Muscle layer of duodenum (tissue), 2 donors: ENCODE data around the gene PRDX6.
A peak's percentile ranks its signal among the peaks of the same experiment; 100 is the strongest.
"Not testable (repeated sequence)": the region's sequence is repeated elsewhere in the genome, so short reads cannot be mapped to it uniquely, and the experiment has no call there.

Source experiments
- H3K27ac ChIP-seq: one replicate; pipeline ENCODE4 v1.7.0; 2013; ENCODE audit warnings: mild to moderate bottlenecking, low read length
- H3K27me3 ChIP-seq: one replicate; pipeline ENCODE4 v1.7.0; 2013; ENCODE audit warnings: low read depth, mild to moderate bottlenecking, control low read depth, low read length
- H3K36me3 ChIP-seq, 2 donors: one replicate each; pipeline ENCODE4 v1.7.0; 2013; ENCODE audit warnings: low read length in 2 of 2, control low read depth in 1 of 2, mild to moderate bottlenecking in 1 of 2; ENCODE audit not compliant: insufficient read depth in 2 of 2, control insufficient read depth in 1 of 2
- H3K4me1 ChIP-seq, 2 donors: one replicate each; pipeline ENCODE4 v1.7.0; 2013; ENCODE audit warnings: low read length in 2 of 2, mild to moderate bottlenecking in 2 of 2, control low read depth in 1 of 2, moderate library complexity in 1 of 2; ENCODE audit not compliant: insufficient read depth in 2 of 2, control insufficient read depth in 1 of 2
- H3K4me3 ChIP-seq, 2 donors: one replicate each; pipeline ENCODE4 v1.7.0; 2013; ENCODE audit warnings: low read length in 2 of 2, low read depth in 1 of 2, mild to moderate bottlenecking in 1 of 2
- H3K9me3 ChIP-seq, 2 donors: one replicate each; pipeline ENCODE4 v1.7.0; 2013; ENCODE audit warnings: low read length in 2 of 2, control low read depth in 1 of 2, mild to moderate bottlenecking in 1 of 2; ENCODE audit not compliant: control insufficient read depth in 1 of 2
- donor health status: healthy.

The PRDX6 gene

DNA sequence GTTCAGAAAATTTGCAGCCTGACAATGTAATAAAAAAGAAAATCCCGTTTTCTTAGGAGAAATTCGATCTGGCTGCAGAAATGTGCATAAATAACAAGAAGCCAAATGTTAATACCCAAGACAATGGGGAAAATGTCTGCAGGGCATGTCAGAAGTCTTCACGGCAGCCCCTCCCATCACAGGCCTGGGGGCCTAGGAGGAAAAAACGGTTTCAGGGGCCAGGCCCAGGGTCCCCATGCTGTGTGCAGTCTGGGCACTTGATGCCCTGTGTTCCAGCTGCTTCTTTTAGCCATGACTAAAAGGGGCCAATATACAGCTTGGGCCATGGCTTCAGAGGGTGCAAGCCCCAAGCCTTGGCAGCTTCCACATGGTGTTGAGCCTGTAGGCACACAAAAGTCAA is 6.5 kb upstream of the PRDX6 start:
- H3K4me1 ChIP-seq: peaks cover 4 to 13% of the 10 kb centered on the region in 2 donors
- H3K9me3 ChIP-seq: no peaks in the 10 kb centered on the region
- H3K4me3 ChIP-seq: no peak overlapping the region
- H3K36me3 ChIP-seq: no peaks in the 10 kb centered on the region
- no peaks in the 10 kb centered on the region for H3K27me3 ChIP-seq
- H3K27ac ChIP-seq: no peak overlapping the region

DNA sequence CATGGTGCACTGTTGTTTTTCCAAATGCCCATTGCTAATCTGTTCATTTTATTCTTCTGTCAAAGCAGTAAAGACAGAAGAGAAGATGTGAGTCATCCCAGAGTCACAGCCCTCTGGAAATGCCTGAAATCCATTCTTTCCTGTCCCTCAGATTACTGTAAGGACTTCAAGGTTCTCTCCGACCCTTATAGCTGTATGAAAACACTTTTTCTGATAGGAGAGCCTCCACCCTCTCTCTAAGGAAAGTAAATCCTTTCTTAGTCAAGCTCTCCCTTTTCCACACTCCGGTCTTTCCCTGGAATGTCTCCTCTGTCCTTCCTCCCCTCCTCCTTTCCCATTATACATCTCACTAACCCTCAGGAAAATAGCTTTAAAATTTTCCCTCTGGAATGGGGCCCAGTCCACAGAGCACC is 3.5 kb upstream of the PRDX6 start:
- Histone ChIP-seq H3K36me3 (no peaks in the 10 kb centered on the region), H3K4me3 (no peak overlapping the region), H3K9me3 (no peaks in the 10 kb centered on the region), H3K27me3 (no peaks in the 10 kb centered on the region), H3K27ac (no peak overlapping the region), H3K4me1 (peaks cover 14 to 25% of the 10 kb centered on the region in 2 donors)

DNA sequence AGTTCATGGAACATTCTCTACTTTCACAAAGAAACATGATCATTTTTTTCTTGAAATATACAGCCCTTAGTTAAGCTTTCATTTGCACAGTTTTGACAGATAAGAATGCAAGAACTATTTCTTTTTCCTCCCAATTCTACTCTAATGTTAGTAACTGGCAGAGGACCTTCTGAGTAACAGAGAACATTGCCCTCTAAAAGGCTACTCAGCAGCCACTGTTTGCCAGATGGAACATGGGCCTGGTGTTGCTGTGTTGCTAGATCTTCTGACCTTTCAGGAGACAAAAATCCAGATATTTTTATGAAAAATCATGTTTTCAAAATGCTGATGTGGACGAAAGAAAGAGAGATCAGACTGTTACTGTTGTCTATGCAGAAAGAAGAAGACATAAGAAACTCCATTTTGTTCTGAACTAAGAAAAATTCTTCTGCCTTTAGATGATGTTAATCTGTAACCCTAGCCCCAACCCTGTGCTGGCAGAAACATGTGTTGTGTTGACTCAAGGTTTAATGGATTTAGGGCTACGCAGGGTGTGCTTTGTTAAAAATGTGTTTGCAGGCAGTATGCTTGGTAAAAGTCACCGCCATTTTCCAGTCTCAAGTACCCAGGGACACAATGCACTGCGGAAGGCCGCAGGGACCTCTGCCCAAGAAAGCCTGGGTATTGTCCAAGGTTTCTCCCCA is 2.9 kb upstream of the PRDX6 start:
- H3K4me1 ChIP-seq: peaks cover 21 to 31% of the 10 kb centered on the region in 2 donors

DNA sequence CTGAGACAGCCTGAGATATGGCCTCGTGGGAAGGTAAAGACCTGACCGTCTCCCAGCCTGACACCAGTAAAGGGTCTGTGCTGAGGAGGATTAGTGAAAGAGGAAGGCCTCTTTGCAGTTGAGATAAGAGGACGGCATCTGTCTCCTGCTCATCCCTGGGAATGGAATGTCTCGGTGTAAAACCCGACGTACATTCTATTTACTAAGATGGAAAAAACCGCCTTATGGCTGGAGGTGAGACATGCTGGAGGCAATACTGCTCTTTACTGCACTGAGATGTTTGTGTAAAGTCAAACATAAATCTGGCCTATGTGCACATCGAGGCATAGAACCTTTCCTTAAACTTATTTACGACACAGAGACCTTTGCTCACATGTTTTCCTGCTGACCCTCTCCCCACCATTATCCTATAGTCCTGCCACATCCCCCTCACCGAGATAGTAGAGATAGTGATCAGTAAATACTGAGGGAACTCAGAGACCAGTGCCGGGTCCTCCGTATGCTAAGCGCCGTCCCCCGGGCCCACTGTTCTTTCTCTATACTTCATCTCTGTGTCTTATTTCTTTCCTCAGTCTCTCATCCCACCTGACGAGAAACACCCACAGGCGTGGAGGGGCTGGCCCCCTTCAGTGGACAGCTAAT is 2.2 kb upstream of the PRDX6 start:
- H3K4me3 ChIP-seq: peak overlapping the region in 1 of 2 donors; percentile 22
- H3K36me3 ChIP-seq, H3K9me3 ChIP-seq, H3K27me3 ChIP-seq, H3K27ac ChIP-seq: not testable (repeated sequence)
- peaks cover 27 to 38% of the 10 kb centered on the region in 2 donors for H3K4me1 ChIP-seq

More for the DNA sequence above, 2.9 kb upstream of the PRDX6 start:
- Histone ChIP-seq H3K27ac (no peak overlapping the region), H3K36me3 (no peaks in the 10 kb centered on the region), H3K4me3 (no peak overlapping the region), H3K9me3 (no peaks in the 10 kb centered on the region), H3K27me3 (no peaks in the 10 kb centered on the region)

DNA sequence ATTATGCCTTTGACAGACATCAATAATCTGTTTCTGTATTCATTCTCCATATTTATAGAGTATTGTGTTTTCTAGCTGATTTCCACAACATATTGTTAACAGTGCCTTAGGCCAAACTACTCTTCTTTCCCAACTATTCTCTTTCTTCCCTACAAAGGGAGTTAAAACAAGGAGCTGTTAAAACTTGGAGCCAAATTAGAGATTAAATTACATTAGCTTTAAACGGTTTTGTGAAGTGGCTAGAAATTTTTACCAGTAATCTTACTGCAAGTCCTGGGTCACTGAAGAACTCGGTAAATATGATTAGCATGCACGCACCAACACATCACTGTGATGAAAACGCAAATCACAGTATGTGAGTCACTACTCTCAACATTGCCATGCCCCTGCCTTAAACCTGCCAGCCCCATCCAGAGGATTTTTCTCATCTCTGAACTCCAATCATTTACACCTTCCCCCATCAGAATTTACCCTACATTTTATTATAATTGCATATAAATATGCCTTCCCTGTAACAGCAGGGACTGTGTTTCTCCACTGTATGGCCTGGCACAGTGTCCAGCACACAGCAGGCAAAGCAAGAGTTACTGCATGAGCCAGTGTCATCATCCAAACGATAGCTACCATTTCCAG is 1.5 kb upstream of the PRDX6 start:
- Histone ChIP-seq H3K27me3 (no peaks in the 10 kb centered on the region), H3K9me3 (no peaks in the 10 kb centered on the region), H3K27ac (peak overlapping the region; percentile 79), H3K4me1 (peaks cover 32 to 45% of the 10 kb centered on the region in 2 donors), H3K4me3 (peak overlapping the region; percentile 75 to 78), H3K36me3 (peaks cover 0 to under 1% of the 10 kb centered on the region in 2 donors)

DNA sequence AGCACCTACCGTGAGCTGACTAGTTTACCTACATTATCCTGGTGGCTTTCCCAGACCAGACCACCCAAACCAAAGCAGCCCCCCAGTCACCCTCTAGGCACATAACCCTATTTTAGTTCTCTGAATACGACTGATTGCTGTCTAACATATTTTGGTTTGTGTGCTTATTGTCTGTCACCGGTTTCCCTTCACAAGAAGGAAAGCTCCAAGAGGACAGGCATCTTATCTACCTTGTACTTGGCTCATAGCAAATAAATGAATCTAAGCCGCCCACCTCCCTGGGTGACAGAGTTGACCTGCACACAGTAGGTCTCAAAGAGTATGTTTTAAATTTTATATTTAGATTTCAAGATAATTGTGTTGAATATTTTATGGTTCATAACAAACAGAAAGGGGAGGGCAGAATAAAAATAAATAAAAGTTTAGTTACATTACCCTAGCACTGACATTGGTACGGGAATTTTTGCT is 904 bp upstream of the PRDX6 start:
- H3K4me3 ChIP-seq: peak overlapping the region; percentile 75 to 78
- peak overlapping the region; percentile 79 for H3K27ac ChIP-seq
- H3K4me1 ChIP-seq: peaks cover 32 to 47% of the 10 kb centered on the region in 2 donors
- no peaks in the 10 kb centered on the region for H3K27me3 ChIP-seq
- H3K9me3 ChIP-seq: no peaks in the 10 kb centered on the region
- H3K36me3 ChIP-seq: peaks cover 5 to 6% of the 10 kb centered on the region in 2 donors

DNA sequence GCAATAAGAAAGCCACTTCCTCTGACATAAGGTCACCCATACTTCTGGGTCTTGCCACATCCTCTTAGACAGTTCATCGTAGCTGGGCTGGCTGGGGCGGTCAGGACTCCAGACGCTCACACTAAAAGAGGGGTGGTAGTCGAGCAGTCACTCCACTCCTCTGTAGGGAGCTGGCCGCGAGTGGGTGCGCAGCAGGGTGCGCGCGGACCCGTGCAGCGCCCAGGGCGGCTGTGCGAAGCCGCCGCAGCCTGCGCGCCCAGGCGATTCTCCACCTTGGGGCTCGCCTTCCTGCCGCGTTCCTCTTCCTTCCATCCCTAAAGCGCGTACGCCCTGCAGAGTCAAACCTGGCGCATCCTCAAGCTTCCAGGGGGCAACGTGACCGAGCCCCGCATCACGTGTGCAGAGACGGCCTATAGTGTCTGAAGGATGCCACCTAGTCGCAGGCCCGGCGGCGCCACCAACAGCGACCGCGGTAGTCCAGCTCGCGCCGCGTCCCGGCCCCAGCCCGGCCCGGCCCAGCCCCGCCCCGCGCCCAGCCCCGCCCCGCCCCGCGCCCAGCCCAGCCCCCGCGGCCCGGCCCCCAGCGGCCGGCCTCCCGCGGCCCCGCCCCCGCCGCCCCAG is 360 bp upstream of the PRDX6 start:
- H3K27ac ChIP-seq: peak overlapping the region; percentile 79
- peak overlapping the region; percentile 78 to 85 for H3K4me3 ChIP-seq
- H3K9me3 ChIP-seq: no peaks in the 10 kb centered on the region
- no peaks in the 10 kb centered on the region for H3K27me3 ChIP-seq
- H3K36me3 ChIP-seq: peaks cover 9 to 10% of the 10 kb centered on the region in 2 donors
- H3K4me1 ChIP-seq: peaks cover 32 to 47% of the 10 kb centered on the region in 2 donors

DNA sequence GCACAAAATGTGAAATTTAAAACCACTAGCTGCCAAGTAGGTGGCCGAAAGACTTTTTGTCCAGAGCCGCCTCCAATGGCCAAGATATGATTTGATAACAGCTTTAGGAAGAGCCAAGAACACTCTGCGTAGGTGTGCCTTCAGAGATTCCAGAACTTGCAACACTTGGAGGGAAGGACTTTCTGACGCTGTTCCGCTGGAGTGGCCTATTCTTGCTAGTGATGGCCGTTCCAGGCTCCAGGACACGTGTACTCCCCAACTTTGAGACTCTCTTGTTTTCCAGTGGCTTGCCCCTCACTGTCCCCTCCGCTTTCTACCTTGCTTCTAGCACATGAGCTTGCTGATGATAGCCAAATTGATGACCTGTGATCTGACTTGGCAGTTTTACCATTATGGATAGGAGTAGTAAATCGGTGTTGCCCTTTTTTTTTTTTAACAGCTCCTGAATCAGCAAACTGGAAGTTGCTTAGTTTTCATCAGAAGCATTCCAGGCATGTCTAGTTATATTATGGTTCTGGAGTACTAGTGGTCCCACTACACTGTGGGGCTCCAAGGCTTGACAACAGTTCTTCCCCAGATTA is 1.0 kb downstream of the PRDX6 start:
- peak overlapping the region; percentile 88 for H3K27ac ChIP-seq
- no peaks in the 10 kb centered on the region for H3K27me3 ChIP-seq
- H3K9me3 ChIP-seq: no peaks in the 10 kb centered on the region
- H3K4me3 ChIP-seq: peak overlapping the region; percentile 83 to 85
- peaks cover 32 to 47% of the 10 kb centered on the region in 2 donors for H3K4me1 ChIP-seq
- peaks cover 22 to 24% of the 10 kb centered on the region in 2 donors for H3K36me3 ChIP-seq

DNA sequence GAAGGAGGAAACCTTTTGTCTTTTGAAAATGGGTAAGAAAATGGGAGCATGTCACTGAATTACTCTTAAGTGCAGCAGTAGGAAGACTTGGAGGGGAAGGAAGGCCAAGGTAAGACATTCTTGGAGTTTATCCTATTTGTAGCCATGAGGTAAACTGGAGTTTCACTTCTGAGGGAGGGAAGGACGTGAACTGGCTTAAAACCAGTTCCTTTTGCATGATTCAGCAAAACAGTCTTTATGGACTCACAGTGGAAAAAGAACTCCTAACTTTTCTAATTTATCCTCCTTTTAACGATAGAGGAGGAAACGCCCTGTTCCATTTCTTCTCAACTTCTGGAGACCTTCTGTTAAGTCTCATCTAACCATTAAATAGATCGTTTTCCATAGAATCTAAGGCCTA is 2.5 kb downstream of the PRDX6 start:
- H3K4me3 ChIP-seq: no peak overlapping the region
- peak overlapping the region; percentile 88 for H3K27ac ChIP-seq
- H3K9me3 ChIP-seq: no peaks in the 10 kb centered on the region
- no peaks in the 10 kb centered on the region for H3K27me3 ChIP-seq
- peaks cover 32 to 39% of the 10 kb centered on the region in 2 donors for H3K4me1 ChIP-seq
- H3K36me3 ChIP-seq: peaks cover 27 to 35% of the 10 kb centered on the region in 2 donors

DNA sequence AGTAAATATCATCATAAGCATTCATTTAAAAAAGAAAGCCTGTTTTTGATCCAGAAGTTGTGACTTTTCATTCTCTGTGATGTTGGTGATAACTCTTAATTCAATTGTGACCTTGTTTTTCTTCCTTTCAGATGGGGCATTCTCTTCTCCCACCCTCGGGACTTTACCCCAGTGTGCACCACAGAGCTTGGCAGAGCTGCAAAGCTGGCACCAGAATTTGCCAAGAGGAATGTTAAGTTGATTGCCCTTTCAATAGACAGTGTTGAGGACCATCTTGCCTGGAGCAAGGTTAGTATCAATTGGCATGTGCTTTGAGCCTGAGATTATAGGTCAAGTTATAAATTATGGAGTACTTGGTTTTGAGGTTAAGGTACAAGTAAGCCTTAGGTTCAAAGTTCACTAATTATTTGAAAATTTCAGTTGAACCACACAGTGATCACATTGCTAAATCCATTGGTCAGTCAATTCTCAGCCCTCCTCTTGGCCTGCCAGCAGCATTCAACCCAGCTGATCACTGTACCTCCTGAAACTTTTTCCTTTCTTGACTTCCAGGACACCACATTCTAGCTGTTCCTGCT is 4.1 kb downstream of the PRDX6 start:
- Histone ChIP-seq H3K9me3 (no peaks in the 10 kb centered on the region), H3K27me3 (no peaks in the 10 kb centered on the region), H3K27ac (no peak overlapping the region), H3K4me1 (peaks cover 21 to 27% of the 10 kb centered on the region in 2 donors), H3K36me3 (peaks cover 43 to 51% of the 10 kb centered on the region in 2 donors), H3K4me3 (no peak overlapping the region)
